HepG2 (cell line): ENCODE measurements around the gene ARHGAP30. TPM values are rescaled to one million over a fixed set of nuclear protein-coding genes. Genes with fewer than 3 reads are reported as not detected.

Experiments
- ATAC-seq: fragments of 200-7000 bp; cut with Tn5 transposase; 3 replicates; pipeline ENCODE4 v1.9.1; 2020; ENCODE audit warnings: mild to moderate bottlenecking, moderate library complexity
- BruUV-seq: library from RNA; stranded (reverse); fragments of 400-500 nt; replicated peaks from 2 replicates; lab custom pipeline; 2021; lab: Mats Ljungman, UMichigan
- CTCF ChIA-PET: fragments of 300-600 bp; formaldehyde crosslinking; extraction: SDS; loops from one replicate; lab custom pipeline; 2021; ENCODE audit warnings: low total read pairs, inconsistent platforms, low intra/inter-chr PET ratio; lab: Yijun Ruan, JAX
- POLR2A ChIA-PET: fragments of 350-600 bp; sonication (Branson Sonifier 250); formaldehyde crosslinking; loops from one replicate; lab custom pipeline; 2020; ENCODE audit warnings: antibody characterized with exemption, inconsistent platforms; lab: Yijun Ruan, JAX
- DNase-seq: peaks from one replicate; pipeline ENCODE4 v3.0.0-alpha.2; 2015; ENCODE audit warnings: low spot score
- FAIRE-seq: peaks from 3 replicates; lab custom pipeline; 2011; peaks lifted over from hg19 to GRCh38; lab: Jason Lieb, UNC
- H2AFZ ChIP-seq: one replicate; pipeline ENCODE4 v1.6.1; 2011; ENCODE audit warnings: low read length, inconsistent platforms
- H3K27ac ChIP-seq: fragments of 300-600 bp; 3 replicates; pipeline ENCODE4 v1.8.0; 2011; ENCODE audit warnings: mixed run types, mild to moderate bottlenecking, mixed read lengths, low read length, inconsistent platforms; ENCODE audit not compliant: insufficient read depth; ENCODE audit errors: extremely low read length
- H3K27me3 ChIP-seq, 2 experiments: fragments of 200-600 bp in 1 of 2; 2 replicates in 1 of 2; 3 replicates in 1 of 2; pipeline versions ENCODE4 v1.6.0 to v1.8.0; 2011; ENCODE audit warnings: low read length in 2 of 2, mild to moderate bottlenecking in 2 of 2, moderate library complexity in 2 of 2, inconsistent platforms in 1 of 2; ENCODE audit not compliant: insufficient read depth in 2 of 2, control insufficient read depth in 1 of 2
- H3K36me3 ChIP-seq, 2 experiments: fragments of 200-600 bp in 1 of 2; replicated peaks in 1 of 2; 2 replicates in 1 of 2; 3 replicates in 1 of 2; pipeline versions ENCODE4 v1.5.1 to v1.8.0; 2011; ENCODE audit warnings: low read length in 2 of 2, inconsistent platforms in 1 of 2; ENCODE audit not compliant: insufficient read depth in 2 of 2, control insufficient read depth in 1 of 2
- H3K4me1 ChIP-seq: 2 replicates; pipeline ENCODE4 v1.5.1; 2012; ENCODE audit warnings: low read length, inconsistent platforms; ENCODE audit not compliant: insufficient read depth
- H3K4me2 ChIP-seq: 2 replicates; pipeline ENCODE4 v1.6.0; 2011; ENCODE audit warnings: low read depth, low read length, inconsistent platforms
- H3K4me3 ChIP-seq, 3 experiments: fragments of 200-600 bp in 1 of 3; sonication (generic), shearing (Covaris generic) in 1 of 3; replicated peaks in 1 of 3; 2 replicates each; pipeline ENCODE4 v1.5.1; 2011 to 2016; ENCODE audit warnings: low read length in 3 of 3, inconsistent platforms in 2 of 3, low read depth in 2 of 3, mild to moderate bottlenecking in 2 of 3, control low read depth in 1 of 3, mixed read lengths in 1 of 3; ENCODE audit not compliant: insufficient read depth in 1 of 3
- H3K79me2 ChIP-seq: one replicate; pipeline ENCODE4 v1.6.1; 2011; ENCODE audit warnings: low read length, inconsistent platforms; ENCODE audit not compliant: insufficient read depth
- H3K9ac ChIP-seq: 2 replicates; pipeline ENCODE4 v1.6.0; 2011; ENCODE audit warnings: mild to moderate bottlenecking, low read depth, low read length, inconsistent platforms; ENCODE audit not compliant: insufficient read depth
- H3K9me3 ChIP-seq: 2 replicates; pipeline ENCODE4 v1.5.1; 2012; ENCODE audit warnings: mild to moderate bottlenecking, low read length
- H4K20me1 ChIP-seq: 2 replicates; pipeline ENCODE4 v1.6.0; 2011; ENCODE audit warnings: inconsistent platforms, mild to moderate bottlenecking, low read length, moderate library complexity; ENCODE audit not compliant: insufficient read depth
- ZNF263 ChIP-seq: sonication (generic); formaldehyde crosslinking; IDR thresholded peaks from 2 replicates; pipeline ENCODE4 v1.4.0; 2020; ENCODE audit warnings: missing genetic modification reagents
- WGBS: methylation state at CpG from one replicate; pipeline ENCODE4 v1.1.6; 2017; ENCODE audit warnings: low lambda C conversion rate; 5-methylcytosine and 5-hydroxymethylcytosine counted together
- in situ Hi-C: cut with HindIII; loops from 2 replicates; pipeline ENCODE4 v1.10.0; 2017; ENCODE audit warnings: low pct_unique_long_range_greater_than_20kb; ENCODE audit not compliant: extremely low pct_ligation_motif_present
- intact Hi-C: fragments of 100-400 bp; cut with micrococcal nuclease; formaldehyde crosslinking; loops from one replicate; pipeline ENCODE4 v1.10.0; 2022; ENCODE audit not compliant: unreplicated experiment
- polyA plus RNA-seq, 8 experiments: library from polyadenylated mRNA; depleted of rRNA in 3 of 8; stranded (reverse) in 7 of 8; unstranded in 1 of 8; fragments of >200 nt; fragmentation: Illumina TruSeq in 4 of 8; extraction: Trizol in 4 of 8; gene quantifications; 2 replicates each; pipeline versions ENCODE4 v1.2.1 to v1.2.3, GENCODE V29; 2011 to 2016; ENCODE audit warnings: low read depth in 4 of 8, missing spikeins in 1 of 8, mixed read lengths in 1 of 8; ENCODE audit not compliant: insufficient read depth in 1 of 8
- total RNA-seq, 5 experiments: library from RNA; depleted of rRNA; stranded (reverse); fragments of >200 nt; fragmentation: Illumina TruSeq; extraction: Trizol; gene quantifications; 2 replicates each; pipeline ENCODE4 v1.2.3, GENCODE V29; 2016; ENCODE audit warnings: low read depth in 1 of 5
- TF ChIP-seq, protein P1 (sequence below): sonication (generic); formaldehyde crosslinking; conservative IDR thresholded peaks from 2 replicates; pipeline ENCODE4 v1.4.0; 2020; ENCODE audit warnings: missing genetic modification reagents
- TF ChIP-seq, protein P2 (sequence below): sonication (generic); formaldehyde crosslinking; IDR thresholded peaks from 2 replicates; pipeline ENCODE4 v1.9.0; 2021; ENCODE audit warnings: missing genetic modification reagents, borderline replicate concordance
- TF ChIP-seq, protein P3 (sequence below): sonication (generic); formaldehyde crosslinking; IDR thresholded peaks from 2 replicates; pipeline ENCODE4 v1.4.0; 2020; ENCODE audit warnings: missing genetic modification reagents
- TF ChIP-seq, protein P4 (sequence below): IDR thresholded peaks from 2 replicates; pipeline ENCODE4 v1.6.1; 2016; ENCODE audit warnings: low read depth
- TF ChIP-seq, protein P5 (sequence below): sonication (generic); formaldehyde crosslinking; IDR thresholded peaks from 2 replicates; pipeline ENCODE4 v1.4.0; 2020; ENCODE audit warnings: missing genetic modification reagents

Gene ARHGAP30
- total and polyA plus RNA-seq, 2 of the 13 experiments (the other 11 are each of a cell fraction or from before 2014, with no cell fraction given), result 0.13 to 0.20 TPM

- intact Hi-C loops (loop anchor here (1.0 kb wide), 1 partner anchor 8 kb away; no protein-coding TSS in a partner anchor), in situ Hi-C loops (no loop called here)
- peak overlapping the region; percentile 75 for H3K27ac ChIP-seq
- CTCF ChIA-PET, result interaction anchor here (1.8 kb wide), 1 partner anchor 25 kb away, joined by 4 read pairs; no protein-coding TSS in a partner anchor
- H2AFZ ChIP-seq, result peak overlapping the region; percentile 66
- H3K36me3 ChIP-seq, result no peaks in the 10 kb centered on the region
- H3K27me3 ChIP-seq, result no peaks in the 10 kb centered on the region; a peak in 1 of 5 replicates
- FAIRE-seq (peak; percentile 63), ATAC-seq (peak; percentile 91), DNase-seq (peak; percentile 88)
- H3K4me3 ChIP-seq, result peak overlapping the region; percentile 64 to 87 (median 84)
- H3K4me1 ChIP-seq, result peaks cover 51% of the 10 kb centered on the region
- H4K20me1 ChIP-seq, result 0 out of 2 replicates have a peak, but pooled peaks cover 3% of the 10 kb centered on the region
- H3K79me2 ChIP-seq, result peaks cover 32% of the 10 kb centered on the region
- peak overlapping the region; percentile 76 for H3K9ac ChIP-seq
- H3K9me3 ChIP-seq, result no peaks in the 10 kb centered on the region
- peak overlapping the region; percentile 77 for H3K4me2 ChIP-seq
- TSS peak; percentile 85 for BruUV-seq
- POLR2A ChIA-PET, result interaction anchor here (0.7 to 2.3 kb wide), 18 partner anchors 8 to 204 kb away, joined by 3 to 60 read pairs (median 5); partner anchors contain the start of genes DEDD, KLHDC9, NIT1 and PFDN2
- WGBS, result under 1% methylated on average over 19 of the region's 34 CpGs
- TF ChIP-seq ZNF263 (CRISPR knock-in tag), result peak; percentile 85
- TF ChIP-seq, protein P1, sequence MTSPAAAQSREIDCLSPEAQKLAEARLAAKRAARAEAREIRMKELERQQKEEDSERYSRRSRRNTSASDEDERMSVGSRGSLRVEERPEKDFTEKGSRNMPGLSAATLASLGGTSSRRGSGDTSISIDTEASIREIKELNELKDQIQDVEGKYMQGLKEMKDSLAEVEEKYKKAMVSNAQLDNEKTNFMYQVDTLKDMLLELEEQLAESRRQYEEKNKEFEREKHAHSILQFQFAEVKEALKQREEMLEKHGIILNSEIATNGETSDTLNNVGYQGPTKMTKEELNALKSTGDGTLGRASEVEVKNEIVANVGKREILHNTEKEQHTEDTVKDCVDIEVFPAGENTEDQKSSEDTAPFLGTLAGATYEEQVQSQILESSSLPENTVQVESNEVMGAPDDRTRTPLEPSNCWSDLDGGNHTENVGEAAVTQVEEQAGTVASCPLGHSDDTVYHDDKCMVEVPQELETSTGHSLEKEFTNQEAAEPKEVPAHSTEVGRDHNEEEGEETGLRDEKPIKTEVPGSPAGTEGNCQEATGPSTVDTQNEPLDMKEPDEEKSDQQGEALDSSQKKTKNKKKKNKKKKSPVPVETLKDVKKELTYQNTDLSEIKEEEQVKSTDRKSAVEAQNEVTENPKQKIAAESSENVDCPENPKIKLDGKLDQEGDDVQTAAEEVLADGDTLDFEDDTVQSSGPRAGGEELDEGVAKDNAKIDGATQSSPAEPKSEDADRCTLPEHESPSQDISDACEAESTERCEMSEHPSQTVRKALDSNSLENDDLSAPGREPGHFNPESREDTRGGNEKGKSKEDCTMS (CRISPR knock-in tag), result no peak
- TF ChIP-seq, protein P2, sequence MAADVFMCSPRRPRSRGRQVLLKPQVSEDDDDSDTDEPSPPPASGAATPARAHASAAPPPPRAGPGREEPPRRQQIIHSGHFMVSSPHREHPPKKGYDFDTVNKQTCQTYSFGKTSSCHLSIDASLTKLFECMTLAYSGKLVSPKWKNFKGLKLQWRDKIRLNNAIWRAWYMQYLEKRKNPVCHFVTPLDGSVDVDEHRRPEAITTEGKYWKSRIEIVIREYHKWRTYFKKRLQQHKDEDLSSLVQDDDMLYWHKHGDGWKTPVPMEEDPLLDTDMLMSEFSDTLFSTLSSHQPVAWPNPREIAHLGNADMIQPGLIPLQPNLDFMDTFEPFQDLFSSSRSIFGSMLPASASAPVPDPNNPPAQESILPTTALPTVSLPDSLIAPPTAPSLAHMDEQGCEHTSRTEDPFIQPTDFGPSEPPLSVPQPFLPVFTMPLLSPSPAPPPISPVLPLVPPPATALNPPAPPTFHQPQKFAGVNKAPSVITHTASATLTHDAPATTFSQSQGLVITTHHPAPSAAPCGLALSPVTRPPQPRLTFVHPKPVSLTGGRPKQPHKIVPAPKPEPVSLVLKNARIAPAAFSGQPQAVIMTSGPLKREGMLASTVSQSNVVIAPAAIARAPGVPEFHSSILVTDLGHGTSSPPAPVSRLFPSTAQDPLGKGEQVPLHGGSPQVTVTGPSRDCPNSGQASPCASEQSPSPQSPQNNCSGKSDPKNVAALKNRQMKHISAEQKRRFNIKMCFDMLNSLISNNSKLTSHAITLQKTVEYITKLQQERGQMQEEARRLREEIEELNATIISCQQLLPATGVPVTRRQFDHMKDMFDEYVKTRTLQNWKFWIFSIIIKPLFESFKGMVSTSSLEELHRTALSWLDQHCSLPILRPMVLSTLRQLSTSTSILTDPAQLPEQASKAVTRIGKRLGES (CRISPR knock-in tag), result peak; percentile 52; the same call in 1 of the 2 replicates
- TF ChIP-seq, protein P3, sequence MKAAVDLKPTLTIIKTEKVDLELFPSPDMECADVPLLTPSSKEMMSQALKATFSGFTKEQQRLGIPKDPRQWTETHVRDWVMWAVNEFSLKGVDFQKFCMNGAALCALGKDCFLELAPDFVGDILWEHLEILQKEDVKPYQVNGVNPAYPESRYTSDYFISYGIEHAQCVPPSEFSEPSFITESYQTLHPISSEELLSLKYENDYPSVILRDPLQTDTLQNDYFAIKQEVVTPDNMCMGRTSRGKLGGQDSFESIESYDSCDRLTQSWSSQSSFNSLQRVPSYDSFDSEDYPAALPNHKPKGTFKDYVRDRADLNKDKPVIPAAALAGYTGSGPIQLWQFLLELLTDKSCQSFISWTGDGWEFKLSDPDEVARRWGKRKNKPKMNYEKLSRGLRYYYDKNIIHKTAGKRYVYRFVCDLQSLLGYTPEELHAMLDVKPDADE (CRISPR knock-in tag), result 0 out of 2 replicates have a peak, but pooled peaks have one; percentile 83
- TF ChIP-seq, protein P4, sequence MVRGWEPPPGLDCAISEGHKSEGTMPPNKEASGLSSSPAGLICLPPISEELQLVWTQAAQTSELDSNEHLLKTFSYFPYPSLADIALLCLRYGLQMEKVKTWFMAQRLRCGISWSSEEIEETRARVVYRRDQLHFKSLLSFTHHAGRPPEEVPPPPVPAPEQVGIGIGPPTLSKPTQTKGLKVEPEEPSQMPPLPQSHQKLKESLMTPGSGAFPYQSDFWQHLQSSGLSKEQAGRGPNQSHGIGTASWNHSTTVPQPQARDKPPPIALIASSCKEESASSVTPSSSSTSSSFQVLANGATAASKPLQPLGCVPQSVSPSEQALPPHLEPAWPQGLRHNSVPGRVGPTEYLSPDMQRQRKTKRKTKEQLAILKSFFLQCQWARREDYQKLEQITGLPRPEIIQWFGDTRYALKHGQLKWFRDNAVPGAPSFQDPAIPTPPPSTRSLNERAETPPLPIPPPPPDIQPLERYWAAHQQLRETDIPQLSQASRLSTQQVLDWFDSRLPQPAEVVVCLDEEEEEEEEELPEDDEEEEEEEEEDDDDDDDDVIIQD, result peak; percentile 15; the same call in 1 of the 2 replicates
- TF ChIP-seq, protein P5, sequence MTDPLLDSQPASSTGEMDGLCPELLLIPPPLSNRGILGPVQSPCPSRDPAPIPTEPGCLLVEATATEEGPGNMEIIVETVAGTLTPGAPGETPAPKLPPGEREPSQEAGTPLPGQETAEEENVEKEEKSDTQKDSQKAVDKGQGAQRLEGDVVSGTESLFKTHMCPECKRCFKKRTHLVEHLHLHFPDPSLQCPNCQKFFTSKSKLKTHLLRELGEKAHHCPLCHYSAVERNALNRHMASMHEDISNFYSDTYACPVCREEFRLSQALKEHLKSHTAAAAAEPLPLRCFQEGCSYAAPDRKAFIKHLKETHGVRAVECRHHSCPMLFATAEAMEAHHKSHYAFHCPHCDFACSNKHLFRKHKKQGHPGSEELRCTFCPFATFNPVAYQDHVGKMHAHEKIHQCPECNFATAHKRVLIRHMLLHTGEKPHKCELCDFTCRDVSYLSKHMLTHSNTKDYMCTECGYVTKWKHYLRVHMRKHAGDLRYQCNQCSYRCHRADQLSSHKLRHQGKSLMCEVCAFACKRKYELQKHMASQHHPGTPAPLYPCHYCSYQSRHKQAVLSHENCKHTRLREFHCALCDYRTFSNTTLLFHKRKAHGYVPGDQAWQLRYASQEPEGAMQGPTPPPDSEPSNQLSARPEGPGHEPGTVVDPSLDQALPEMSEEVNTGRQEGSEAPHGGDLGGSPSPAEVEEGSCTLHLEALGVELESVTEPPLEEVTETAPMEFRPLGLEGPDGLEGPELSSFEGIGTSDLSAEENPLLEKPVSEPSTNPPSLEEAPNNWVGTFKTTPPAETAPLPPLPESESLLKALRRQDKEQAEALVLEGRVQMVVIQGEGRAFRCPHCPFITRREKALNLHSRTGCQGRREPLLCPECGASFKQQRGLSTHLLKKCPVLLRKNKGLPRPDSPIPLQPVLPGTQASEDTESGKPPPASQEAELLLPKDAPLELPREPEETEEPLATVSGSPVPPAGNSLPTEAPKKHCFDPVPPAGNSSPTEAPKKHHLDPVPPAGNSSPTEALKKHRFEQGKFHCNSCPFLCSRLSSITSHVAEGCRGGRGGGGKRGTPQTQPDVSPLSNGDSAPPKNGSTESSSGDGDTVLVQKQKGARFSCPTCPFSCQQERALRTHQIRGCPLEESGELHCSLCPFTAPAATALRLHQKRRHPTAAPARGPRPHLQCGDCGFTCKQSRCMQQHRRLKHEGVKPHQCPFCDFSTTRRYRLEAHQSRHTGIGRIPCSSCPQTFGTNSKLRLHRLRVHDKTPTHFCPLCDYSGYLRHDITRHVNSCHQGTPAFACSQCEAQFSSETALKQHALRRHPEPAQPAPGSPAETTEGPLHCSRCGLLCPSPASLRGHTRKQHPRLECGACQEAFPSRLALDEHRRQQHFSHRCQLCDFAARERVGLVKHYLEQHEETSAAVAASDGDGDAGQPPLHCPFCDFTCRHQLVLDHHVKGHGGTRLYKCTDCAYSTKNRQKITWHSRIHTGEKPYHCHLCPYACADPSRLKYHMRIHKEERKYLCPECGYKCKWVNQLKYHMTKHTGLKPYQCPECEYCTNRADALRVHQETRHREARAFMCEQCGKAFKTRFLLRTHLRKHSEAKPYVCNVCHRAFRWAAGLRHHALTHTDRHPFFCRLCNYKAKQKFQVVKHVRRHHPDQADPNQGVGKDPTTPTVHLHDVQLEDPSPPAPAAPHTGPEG (CRISPR knock-in tag), result 0 out of 2 replicates have a peak, but pooled peaks have one; percentile 50
Observed at GRCh38 chr1:161021165-161021969, 48.3 kb downstream of the ARHGAP30 start.
